HG02970 (cell line): Measurements from ENCODE around the gene BTNL2.

Experiments used
- ATAC-seq: cut with Tn5 transposase; IDR thresholded peaks from one replicate; pipeline ENCODE4 v1.9.1; 2021; ENCODE audit warnings: mild to moderate bottlenecking, moderate library complexity, moderate number of reproducible peaks; ENCODE audit not compliant: unreplicated experiment, low FRiP score

The BTNL2 gene

GRCh38 chr6:32415521-32416019 is 8.6 kb upstream of the BTNL2 start:
- ATAC-seq = no peak

GRCh38 chr6:32413427-32414047 is 6.6 kb upstream of the BTNL2 start:
- ATAC-seq = no peak

DNA sequence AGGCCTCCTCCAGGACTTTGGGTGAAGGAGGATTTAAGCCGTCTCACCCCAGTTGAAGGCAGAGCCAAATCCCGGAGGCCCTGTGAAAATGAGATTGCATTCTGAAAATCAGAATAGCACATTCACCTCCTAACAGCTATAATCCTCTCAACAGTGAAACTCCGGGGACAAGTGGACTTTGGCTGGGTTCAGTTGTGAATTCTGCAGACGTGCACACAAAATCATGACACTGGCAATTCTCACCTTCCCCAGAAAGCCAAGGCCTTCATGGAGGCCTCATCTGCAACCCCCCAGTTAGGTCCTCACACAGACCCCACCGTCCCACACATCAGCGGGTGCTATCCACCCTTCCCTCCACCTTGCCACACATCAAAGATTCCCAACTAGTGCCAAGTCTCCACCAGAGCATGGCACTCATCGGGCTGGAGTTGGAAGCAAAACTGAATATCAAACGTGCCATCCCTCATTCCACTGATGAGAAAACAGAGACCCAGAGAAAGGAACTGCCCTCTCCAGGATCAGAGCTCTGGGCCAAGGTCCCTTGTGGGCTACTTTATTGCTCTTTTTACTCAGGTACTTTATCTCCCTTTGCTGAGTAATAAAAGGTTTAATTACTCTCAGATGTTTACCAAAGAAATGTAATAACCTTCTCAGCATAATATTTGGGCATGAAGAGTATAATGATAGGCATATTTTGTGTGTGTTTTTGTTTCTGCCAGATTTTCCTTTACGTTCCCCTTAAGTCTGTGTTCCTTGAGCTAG is 4.8 kb upstream of the BTNL2 start:
- ATAC-seq = no peak

- no peak for ATAC-seq
Observed at GRCh38 chr6:32410906-32411305, 3.9 kb upstream of the BTNL2 start.

DNA sequence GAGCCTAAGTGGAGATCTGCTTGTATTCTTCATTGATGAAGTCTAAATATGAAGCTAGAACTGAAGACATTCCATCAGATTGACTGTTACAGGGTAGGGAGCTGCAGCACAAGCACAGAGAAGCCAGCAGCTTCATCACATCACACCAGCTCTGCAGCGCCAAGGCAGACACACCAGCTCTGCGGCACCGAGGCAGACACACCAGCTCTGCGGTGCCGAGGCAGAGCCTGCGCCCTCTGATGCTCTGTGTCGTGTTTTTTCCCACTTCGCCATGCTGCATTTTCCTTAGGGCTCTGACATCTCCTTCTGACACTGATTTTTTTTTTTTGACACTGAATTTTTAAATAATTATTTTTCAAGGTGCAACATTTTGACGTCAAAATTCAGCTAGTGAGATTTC is 784 bp downstream of the BTNL2 start:
- no peak for ATAC-seq

DNA sequence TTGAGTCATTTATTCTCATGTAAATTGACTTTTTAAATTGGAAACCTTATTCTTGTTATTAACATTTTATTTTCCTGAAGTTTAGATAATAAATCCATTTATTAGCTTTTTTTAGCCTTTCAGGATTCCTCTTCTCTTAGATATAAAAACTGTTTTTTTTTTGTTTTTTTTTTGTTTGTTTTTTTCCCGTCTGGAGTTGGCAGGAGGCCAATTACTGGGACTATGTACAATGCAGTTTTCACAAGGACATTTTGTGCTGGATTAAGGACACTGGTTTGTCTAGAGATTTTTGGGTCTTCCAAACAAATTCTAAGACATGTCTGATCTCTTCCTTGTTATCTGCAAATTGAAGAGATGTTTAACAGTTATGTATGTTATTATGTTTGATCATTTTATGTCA is 1.3 kb downstream of the BTNL2 start:
- ATAC-seq = no peak

DNA sequence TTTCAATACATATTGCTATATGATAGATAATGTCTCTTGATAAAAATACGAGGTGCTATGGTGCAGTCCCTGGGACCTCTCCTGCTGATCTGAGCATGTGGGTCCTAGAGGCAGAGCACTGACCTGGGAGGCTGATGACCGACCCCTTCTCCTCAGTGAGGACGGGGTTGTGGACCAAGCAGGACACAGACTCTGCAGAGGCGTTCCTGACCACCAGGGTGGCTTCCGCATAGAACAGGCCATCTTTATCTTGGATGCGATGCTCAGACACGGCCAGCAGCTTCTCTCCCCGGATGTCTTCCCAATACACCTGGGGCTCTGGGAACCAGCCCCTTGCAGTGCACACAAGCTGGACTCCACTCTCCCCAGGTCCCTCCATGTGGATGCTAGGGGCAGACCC is 4.2 kb downstream of the BTNL2 start:
- ATAC-seq = no peak

DNA sequence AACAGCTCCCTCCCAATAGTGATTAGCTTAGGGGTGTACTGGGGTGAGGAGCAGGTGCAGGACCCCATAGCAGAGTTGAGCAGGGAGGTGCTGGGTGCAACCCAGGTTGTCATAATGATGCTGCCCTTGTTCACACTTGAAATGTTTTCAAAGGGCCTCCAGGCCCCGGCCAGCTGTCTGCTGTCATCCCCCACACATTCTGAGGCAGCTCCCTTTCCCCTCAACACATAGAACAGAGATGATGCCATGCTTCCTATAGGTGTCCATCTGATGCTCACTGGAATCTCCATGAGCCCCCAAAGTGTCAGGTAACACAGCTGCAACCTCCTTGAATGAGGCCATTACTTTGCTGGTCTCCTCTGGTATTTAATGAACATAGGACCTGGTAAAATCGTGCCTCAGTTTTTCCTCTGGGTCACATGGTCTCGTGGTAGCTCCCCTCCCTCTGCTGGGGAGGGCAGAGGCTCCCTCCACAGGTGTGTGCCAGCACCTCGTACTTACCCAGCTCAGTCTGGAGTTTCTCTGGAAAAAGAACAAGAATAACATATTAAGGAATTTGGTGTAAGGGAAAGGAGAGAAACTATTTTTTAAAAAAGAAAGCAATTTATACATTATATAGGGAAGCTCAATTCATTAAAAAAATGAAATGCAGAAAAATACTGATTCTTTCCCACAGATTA is 5.6 kb downstream of the BTNL2 start:
- ATAC-seq = no peak

GRCh38 chr6:32397252-32397920 is 9.6 kb downstream of the BTNL2 start:
- ATAC-seq = no peak

DNA sequence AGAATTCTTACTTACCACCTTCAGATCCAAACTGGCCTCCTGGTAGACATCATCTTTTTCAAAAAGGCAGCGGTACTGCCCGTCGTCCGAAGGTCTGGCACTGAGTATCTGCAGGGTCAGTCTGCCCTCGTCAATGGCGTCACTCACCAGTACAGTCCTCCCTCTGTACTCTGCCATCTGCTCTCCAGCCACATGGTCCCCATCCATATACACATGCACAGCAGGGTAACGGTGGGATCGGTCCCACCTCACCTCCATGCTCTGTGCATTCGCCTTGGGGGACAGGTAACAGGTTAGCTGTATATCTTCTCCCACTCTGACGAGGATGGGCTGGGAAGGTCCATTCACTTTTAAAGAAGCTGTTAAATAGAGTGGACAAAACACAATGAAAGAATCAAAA is 11.0 kb downstream of the BTNL2 start:
- ATAC-seq = no peak

- ATAC-seq = no peak
Observed at GRCh38 chr6:32393665-32394420, 13.1 kb downstream of the BTNL2 start.

- no peak for ATAC-seq
Observed at GRCh38 chr6:32391505-32391904, 15.5 kb downstream of the BTNL2 start.

- ATAC-seq = no peak
Observed at GRCh38 chr6:32387589-32388340, 19.2 kb downstream of the BTNL2 start.

- no peak for ATAC-seq
Observed at GRCh38 chr6:32386040-32386439, 20.9 kb downstream of the BTNL2 start.

GRCh38 chr6:32382757-32383420 is 24.1 kb downstream of the BTNL2 start:
- ATAC-seq = no peak

DNA sequence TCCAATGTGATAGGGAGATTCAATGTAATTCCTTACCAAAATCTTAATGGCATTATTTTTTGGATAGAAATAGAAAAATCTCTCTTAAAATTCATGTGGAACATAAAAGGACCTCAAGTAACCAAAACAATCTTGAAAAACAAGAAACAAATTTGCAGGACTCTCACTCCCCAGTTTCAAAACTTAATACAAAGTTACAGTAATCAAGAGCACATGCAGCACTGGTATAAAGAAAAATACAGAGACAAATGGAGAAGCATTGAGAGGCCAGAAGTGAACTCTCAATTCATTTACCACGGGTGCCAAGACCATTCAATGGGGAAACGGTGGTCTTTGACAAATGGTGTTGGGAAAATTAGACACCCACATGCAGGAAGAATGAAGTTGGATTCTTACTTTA is 27.4 kb downstream of the BTNL2 start:
- no peak for ATAC-seq

GRCh38 chr6:32375739-32376529 is 31.0 kb downstream of the BTNL2 start:
- no peak for ATAC-seq

DNA sequence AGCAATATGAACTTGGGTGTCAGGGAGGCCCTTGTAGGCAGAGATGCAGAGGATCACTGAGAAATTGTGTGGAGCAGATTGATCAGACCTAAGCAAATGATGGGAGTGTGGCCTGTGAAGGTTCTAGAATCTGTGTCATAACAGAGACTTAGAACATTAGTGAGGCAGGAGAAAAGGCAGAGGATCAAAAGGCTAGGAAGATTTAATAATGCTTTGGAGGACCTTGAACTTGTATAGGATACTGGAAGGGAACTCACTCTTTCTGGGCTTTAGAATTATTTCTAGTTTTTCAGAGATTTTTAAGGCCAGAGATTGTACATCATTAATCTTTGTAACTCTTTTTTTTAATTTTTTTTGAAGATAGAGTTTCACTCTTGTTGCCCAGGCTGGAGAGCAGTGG is 35.2 kb downstream of the BTNL2 start, which contains the start of gene TSBP1:
Gene TSBP1 (minus strand): TSS at position 101 of the 400 bp plus-strand sequence. CDS start 197 bp downstream, outside the sequence.
- no peak for ATAC-seq
